Testis (tissue), 3 donors: ENCODE results near the gene MRPS24. TPM values are rescaled to one million over a fixed set of nuclear protein-coding genes. Genes with fewer than 3 reads are reported as not detected.

Experiments
- polyA plus RNA-seq: library from polyadenylated mRNA; stranded (reverse); fragments of 350-450 nt; fragmentation: Illumina TruSeq; extraction: RNeasy Lipid Tissue Mini Kit (QIAGEN cat#74804); gene quantifications from one replicate; pipeline ENCODE4 v1.2.3, GENCODE V29; 2014; ENCODE audit warnings: low read depth, low replicate concordance; ENCODE audit not compliant: insufficient read depth
- small RNA-seq, 2 donors: library from RNA; depleted of rRNA; stranded (forward); fragments of <200 nt; gene quantifications; one replicate each; pipeline ENCODE3, GENCODE V24; 2016
- total RNA-seq, 2 donors: library from RNA; depleted of rRNA; stranded (reverse); fragments of >200 nt; gene quantifications; one replicate each; pipeline ENCODE4 v1.2.3, GENCODE V29; 2016

Gene MRPS24
- total and polyA plus RNA-seq, 3 donors from 2014 or later, result 71.1 to 115 (median 80.8) TPM

Small RNA genes lying within 50 kb of the gene (small RNA-seq; reads per million reads assigned to genes)
- 0 to 0.18 reads per million in 2 donors for gene MRPS24

Other genes with a start within 250 kb of the MRPS24 start
- 10 to 100 TPM; 75.7 to 80.5 TPM for gene COA1, start 140.0 kb downstream of the MRPS24 start, total RNA-seq
- gene COA1, start 140.0 kb downstream of the MRPS24 start, polyA plus RNA-seq, result 36.4 TPM
- gene BLVRA, start 110.8 kb downstream of the MRPS24 start, total RNA-seq, result 10 to 100 TPM; 16.8 to 20.2 TPM
- gene BLVRA, start 110.8 kb downstream of the MRPS24 start, polyA plus RNA-seq, result 33.7 TPM
- gene URGCP, start 37.1 kb upstream of the MRPS24 start, total RNA-seq, result 10 to 100 TPM; 24.9 to 33.0 TPM
- gene URGCP, start 37.1 kb upstream of the MRPS24 start, polyA plus RNA-seq, result 20.1 TPM
- gene UBE2D4, start 56.9 kb upstream of the MRPS24 start, total RNA-seq, result 10 to 100 TPM; 15.8 to 18.3 TPM
- gene UBE2D4, start 56.9 kb upstream of the MRPS24 start, polyA plus RNA-seq, result 18.6 TPM
- gene SPDYE1, start 128.4 kb upstream of the MRPS24 start, total RNA-seq, result 1 to 10 TPM; 2.7 to 7.3 TPM
- 8.3 TPM for gene SPDYE1, start 128.4 kb upstream of the MRPS24 start, polyA plus RNA-seq
- 10 to 100 TPM; 61.4 to 72.7 TPM for gene DBNL, start 175.2 kb upstream of the MRPS24 start, total RNA-seq
- 50.0 TPM for gene DBNL, start 175.2 kb upstream of the MRPS24 start, polyA plus RNA-seq
- gene PGAM2, start 196.1 kb upstream of the MRPS24 start, total RNA-seq, result 100 to 1,000 TPM in 1 of 2 donors, 10 to 100 TPM in 1; 85.1 to 139 TPM
- 298 TPM for gene PGAM2, start 196.1 kb upstream of the MRPS24 start, polyA plus RNA-seq
- 10 to 100 TPM; 43.4 to 63.7 TPM for gene POLM, start 213.0 kb upstream of the MRPS24 start, total RNA-seq
- 11.7 TPM for gene POLM, start 213.0 kb upstream of the MRPS24 start, polyA plus RNA-seq
- gene AEBP1, start 234.8 kb upstream of the MRPS24 start, total RNA-seq, result 100 to 1,000 TPM in 1 of 2 donors, 10 to 100 TPM in 1; 74.5 to 102 TPM
- 168 TPM for gene AEBP1, start 234.8 kb upstream of the MRPS24 start, polyA plus RNA-seq